ENCODE measurements around the gene MDH1B.

DNA sequence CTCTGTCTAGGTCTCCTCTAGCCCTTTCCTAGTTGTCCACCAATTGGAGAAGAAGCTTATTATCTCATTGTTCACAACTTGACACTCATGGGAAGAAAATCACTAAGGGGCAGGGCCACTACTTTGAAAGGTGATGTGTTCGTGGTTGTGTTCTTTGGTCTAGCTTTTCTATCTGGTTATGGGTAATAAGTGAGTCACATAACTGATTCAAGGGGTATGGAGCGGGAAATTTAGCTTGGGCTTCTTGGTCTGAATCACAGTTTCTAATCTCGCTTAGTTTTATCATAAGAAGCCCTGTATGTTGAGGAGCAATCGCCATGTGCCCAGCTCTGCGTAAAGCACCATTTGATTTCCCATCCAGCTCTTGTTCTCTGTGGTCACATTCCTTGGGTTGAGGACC is 28.2 kb downstream of the MDH1B start:
- TF ChIP-seq, protein P1, sequence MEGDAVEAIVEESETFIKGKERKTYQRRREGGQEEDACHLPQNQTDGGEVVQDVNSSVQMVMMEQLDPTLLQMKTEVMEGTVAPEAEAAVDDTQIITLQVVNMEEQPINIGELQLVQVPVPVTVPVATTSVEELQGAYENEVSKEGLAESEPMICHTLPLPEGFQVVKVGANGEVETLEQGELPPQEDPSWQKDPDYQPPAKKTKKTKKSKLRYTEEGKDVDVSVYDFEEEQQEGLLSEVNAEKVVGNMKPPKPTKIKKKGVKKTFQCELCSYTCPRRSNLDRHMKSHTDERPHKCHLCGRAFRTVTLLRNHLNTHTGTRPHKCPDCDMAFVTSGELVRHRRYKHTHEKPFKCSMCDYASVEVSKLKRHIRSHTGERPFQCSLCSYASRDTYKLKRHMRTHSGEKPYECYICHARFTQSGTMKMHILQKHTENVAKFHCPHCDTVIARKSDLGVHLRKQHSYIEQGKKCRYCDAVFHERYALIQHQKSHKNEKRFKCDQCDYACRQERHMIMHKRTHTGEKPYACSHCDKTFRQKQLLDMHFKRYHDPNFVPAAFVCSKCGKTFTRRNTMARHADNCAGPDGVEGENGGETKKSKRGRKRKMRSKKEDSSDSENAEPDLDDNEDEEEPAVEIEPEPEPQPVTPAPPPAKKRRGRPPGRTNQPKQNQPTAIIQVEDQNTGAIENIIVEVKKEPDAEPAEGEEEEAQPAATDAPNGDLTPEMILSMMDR (IDR thresholded peaks at IDR 0.05; ENCODE audit: insufficient read depth, low read length, poor library complexity, severe bottlenecking), result no peak
- no peak for TF ChIP-seq EZH2phosphoT487 (conservative IDR thresholded peaks at IDR 0.05; ENCODE audit: low read length)

Measured in SU-DHL-6 (cell line).